GM21786 (cell line): Measurements from ENCODE around the gene CA10.

Experiments used
- ATAC-seq: cut with Tn5 transposase; IDR thresholded peaks from one replicate; pipeline ENCODE4 v1.9.1; 2021; ENCODE audit not compliant: unreplicated experiment

Gene CA10

GRCh38 chr17:52048137-52048898 lies 110.2 kb downstream of the CA10 start:
- ATAC-seq: no peak

- no peak for ATAC-seq
Measured at GRCh38 chr17:52047086-52047485, 111.4 kb downstream of the CA10 start.

GRCh38 chr17:52041123-52041617 lies 117.3 kb downstream of the CA10 start:
- ATAC-seq: no peak

GRCh38 chr17:52036416-52036815 lies 122.1 kb downstream of the CA10 start:
- ATAC-seq: no peak

- ATAC-seq: no peak
Measured at GRCh38 chr17:52035336-52035915, 123.1 kb downstream of the CA10 start.

GRCh38 chr17:52032454-52032853 lies 126.1 kb downstream of the CA10 start:
- no peak for ATAC-seq

GRCh38 chr17:52030052-52030451 lies 128.5 kb downstream of the CA10 start:
- no peak for ATAC-seq

DNA sequence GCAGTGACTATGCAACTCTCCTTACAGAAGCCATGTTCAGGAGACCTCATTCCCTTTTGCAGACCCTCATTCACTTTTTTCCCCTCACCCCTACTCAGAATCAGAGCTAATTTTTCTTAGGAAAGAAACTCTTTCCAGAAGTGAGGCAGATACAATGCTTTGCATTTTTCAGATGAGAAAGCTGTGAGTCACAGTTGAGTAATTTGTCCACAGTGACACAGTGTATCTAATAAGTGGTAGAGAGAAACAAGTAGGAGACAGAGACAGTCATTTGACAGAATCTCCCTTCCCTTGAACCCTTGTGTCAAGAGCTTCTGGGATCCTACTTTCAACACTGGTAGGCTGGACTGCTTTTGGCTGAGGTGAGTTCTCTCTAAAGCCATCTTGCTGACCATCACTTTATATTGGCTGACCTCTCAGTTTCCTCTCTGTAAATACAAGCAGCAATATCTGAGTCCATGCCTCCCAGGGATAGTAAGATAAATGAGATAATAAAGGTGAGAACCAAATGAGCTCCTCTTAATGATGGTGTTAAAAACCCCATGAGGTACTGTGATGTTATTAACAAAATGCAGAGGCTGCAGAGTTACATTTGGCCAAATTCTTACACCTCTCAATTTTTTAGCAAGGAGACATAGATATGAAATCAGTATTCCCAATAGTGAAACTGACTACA lies 130.8 kb downstream of the CA10 start:
- no peak for ATAC-seq

GRCh38 chr17:52027081-52027480 lies 131.4 kb downstream of the CA10 start:
- no peak for ATAC-seq

- ATAC-seq: no peak
Measured at GRCh38 chr17:52026075-52026474, 132.4 kb downstream of the CA10 start.

- ATAC-seq: no peak
Measured at GRCh38 chr17:52025236-52025635, 133.3 kb downstream of the CA10 start.

DNA sequence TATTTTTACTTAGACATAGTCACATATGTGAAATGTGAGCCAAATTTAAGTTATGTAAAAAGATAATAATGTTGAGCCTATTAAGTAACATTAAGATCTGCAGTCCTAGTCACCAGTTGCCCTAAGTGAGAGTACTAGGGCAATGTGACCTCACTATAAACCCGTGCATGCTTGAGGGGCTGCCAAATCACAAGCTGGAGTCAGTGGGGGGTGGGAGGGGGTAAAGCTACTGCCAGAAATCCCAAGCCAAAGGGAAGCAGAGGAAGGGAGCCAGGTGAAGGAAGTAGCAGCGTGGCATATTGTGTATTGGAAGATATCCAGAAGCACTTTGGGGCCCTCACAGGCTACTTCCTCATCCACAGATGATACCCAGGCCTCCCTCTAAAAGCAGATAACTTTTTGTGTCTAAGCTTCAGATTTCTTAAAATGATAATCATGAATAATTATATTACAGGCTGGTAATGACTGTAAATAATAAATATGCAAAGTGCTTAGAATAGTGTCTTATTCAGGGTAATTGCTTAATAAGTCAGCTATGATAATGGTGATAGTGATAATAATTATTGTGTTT lies 134.1 kb downstream of the CA10 start:
- ATAC-seq: no peak

- no peak for ATAC-seq
Measured at GRCh38 chr17:52011064-52011463, 147.4 kb downstream of the CA10 start.

DNA sequence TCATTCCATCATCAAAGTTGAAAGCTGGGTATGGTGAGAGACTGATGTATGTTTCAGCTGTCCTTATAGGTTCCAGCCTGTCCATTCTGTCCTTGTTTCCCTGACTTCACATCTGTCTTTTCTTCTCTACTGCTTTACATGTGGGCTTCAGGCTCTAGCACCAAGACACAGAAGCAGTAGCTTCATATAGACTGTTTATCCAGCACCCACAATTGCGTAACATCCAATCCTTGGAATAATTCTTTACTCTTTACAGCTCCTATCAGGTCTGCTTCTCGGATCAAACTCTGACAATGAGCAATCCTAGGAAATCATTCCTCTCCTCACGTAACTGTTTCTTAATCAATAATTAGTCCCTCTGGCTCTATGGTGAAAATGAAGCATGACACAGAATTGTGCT lies 158.9 kb downstream of the CA10 start:
- no peak for ATAC-seq

DNA sequence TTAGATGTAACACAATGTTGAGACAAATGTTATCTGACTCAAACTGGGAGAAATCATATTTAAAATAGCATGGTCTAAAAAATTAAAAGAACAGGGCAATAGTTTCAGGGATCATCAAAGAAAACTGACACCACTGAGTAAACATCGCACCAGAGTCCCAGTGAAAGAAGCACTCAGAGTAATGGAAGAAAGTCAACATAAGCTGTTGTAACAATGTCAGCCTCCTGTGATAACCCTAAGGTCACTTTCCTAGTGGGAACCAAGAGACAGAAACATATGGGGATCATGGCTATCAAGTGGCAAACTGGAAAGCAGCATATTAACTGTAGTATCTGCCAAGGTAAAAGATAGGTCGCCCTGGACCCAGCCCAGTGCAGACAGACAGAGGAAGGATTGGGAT lies 160.8 kb downstream of the CA10 start:
- ATAC-seq: no peak

DNA sequence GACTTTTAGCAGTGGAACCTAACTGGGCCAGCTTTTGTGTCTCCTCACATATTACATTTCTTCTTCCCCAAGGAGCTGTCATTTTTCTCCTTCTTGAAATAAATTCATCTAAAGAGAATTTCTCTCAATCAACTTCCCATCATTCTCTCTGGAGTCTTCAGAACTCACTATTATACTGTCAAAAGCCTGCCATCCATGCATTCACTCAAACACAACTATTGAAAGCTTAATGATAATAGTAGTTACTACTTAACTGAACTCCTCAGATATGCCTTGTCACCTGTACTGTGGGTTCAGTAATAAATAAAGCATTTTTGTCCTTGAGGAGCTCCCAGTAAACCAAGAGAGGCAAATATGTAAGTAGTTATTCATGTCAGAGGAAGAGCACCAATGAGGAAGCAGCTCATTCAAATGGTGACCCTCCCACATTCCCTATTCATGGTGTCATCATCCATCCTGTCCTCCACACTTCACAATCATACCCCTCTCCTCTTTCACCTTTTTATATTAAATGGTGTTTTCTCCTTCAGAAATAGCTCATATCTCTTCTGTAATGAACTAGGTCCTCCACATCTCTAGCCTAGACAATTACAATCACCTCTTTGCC lies 162.6 kb downstream of the CA10 start:
- ATAC-seq: no peak

- no peak for ATAC-seq
Measured at GRCh38 chr17:51992864-51993416, 165.6 kb downstream of the CA10 start.

DNA sequence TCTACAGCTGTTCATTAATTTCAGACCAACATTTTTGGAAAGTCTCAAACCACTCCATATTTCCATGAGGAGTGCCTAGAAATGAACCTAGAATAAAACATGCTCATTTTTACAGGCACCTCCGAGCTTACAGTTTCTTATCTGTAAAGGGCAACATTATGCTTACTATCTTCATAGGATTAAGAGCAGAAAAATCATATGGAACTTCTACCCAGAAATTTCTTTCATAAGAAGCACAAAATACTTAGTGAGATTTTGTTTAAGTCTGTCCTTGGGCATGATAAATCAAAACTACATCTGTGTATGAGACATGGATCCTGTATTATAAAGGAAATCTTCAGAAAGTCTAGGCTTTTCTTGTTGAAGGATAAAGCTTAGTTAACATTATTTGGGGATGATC lies 187.4 kb downstream of the CA10 start:
- no peak for ATAC-seq

DNA sequence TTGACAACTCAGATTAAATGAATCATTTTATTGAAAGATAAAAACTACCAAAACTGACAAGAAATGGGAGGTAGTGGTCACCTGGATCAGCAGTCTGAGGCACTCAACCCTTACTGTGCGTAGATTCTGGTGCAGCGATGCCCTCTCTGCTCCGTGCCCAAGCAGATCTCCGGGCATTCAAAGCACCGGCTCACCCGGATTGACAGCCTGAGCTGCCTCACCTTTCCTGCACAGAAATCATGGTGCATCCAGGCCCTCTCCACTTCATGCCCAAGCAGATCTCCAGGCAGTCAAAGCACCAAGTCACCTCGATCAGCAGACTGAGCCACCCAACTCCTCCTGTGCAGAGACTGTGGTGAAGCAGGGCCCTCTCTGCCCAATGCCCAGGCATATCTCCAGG lies 196.8 kb downstream of the CA10 start:
- ATAC-seq: no peak

GRCh38 chr17:51957786-51958185 lies 200.7 kb downstream of the CA10 start:
- no peak for ATAC-seq

DNA sequence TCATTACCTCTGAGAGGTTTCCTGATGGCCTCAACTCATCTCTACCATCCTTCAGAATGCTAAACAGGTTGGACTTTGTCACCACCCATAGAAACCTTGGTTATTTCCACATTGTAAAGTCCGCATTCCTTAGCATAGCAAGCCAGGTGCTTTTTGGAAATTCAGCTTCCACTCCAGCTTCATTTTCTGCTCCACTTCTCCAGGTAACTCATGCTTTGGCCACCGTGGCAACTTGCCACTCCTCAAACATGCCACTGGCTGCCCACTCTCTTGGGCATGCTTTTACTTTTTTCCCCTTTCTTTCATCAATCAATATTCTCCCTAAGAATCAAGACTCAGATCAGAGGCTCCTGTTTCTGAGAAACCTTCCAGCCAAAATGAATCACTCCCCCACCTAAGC lies 203.3 kb downstream of the CA10 start:
- no peak for ATAC-seq
